Omental fat pad (tissue), 4 donors: ENCODE data around the gene LINC01488. TPM values are rescaled to one million over a fixed set of nuclear protein-coding genes. Genes with fewer than 3 reads are reported as not detected.

Source experiments
- ATAC-seq: fragments of 150-250 bp; one replicate; pipeline ENCODE4 v1.9.1; 2016; ENCODE audit warnings: mild to moderate bottlenecking, moderate library complexity; ENCODE audit not compliant: low FRiP score
- DNase-seq: peaks from one replicate; pipeline ENCODE4 v3.0.0-alpha.2; 2019; ENCODE audit warnings: low spot score
- total RNA-seq, 4 donors: library from RNA; depleted of rRNA; stranded (reverse); fragments of >200 nt; gene quantifications; one replicate each; pipeline ENCODE4 v1.1.0, GENCODE V29; 2016
- TF ChIP-seq, protein P1 (sequence below), 3 donors: fragments of 450-650 bp; IDR thresholded peaks; one replicate each; pipeline ENCODE4 v1.5.1; 2016 to 2017; ENCODE audit warnings: antibody characterized with exemption in 3 of 3, mild to moderate bottlenecking in 3 of 3, moderate library complexity in 2 of 3

LINC01488 gene
- total RNA-seq, 4 donors from 2014 or later, result not detected

DNA sequence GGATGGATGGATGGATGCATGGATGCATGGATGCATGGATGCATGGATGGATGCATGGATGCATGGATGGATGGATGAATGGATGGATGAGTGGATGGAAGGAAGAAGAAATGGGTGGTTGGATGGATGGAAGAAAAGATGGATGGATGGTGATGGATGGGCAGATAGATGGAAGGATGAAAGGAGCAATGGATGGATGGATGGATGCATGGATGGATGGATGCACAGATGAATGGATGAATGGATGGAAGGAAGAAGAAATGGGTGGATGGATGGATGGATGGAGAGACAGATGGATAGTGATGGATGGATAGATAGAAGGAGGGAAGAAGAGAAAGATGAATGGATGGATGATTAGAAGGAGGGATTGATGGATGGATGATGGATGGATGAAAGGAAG lies 30.2 kb upstream of the LINC01488 start:
- TF ChIP-seq, protein P1, sequence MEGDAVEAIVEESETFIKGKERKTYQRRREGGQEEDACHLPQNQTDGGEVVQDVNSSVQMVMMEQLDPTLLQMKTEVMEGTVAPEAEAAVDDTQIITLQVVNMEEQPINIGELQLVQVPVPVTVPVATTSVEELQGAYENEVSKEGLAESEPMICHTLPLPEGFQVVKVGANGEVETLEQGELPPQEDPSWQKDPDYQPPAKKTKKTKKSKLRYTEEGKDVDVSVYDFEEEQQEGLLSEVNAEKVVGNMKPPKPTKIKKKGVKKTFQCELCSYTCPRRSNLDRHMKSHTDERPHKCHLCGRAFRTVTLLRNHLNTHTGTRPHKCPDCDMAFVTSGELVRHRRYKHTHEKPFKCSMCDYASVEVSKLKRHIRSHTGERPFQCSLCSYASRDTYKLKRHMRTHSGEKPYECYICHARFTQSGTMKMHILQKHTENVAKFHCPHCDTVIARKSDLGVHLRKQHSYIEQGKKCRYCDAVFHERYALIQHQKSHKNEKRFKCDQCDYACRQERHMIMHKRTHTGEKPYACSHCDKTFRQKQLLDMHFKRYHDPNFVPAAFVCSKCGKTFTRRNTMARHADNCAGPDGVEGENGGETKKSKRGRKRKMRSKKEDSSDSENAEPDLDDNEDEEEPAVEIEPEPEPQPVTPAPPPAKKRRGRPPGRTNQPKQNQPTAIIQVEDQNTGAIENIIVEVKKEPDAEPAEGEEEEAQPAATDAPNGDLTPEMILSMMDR (IDR thresholded peaks at IDR 0.05), result no peak
- DNase-seq (no peak), ATAC-seq (no peak)

DNA sequence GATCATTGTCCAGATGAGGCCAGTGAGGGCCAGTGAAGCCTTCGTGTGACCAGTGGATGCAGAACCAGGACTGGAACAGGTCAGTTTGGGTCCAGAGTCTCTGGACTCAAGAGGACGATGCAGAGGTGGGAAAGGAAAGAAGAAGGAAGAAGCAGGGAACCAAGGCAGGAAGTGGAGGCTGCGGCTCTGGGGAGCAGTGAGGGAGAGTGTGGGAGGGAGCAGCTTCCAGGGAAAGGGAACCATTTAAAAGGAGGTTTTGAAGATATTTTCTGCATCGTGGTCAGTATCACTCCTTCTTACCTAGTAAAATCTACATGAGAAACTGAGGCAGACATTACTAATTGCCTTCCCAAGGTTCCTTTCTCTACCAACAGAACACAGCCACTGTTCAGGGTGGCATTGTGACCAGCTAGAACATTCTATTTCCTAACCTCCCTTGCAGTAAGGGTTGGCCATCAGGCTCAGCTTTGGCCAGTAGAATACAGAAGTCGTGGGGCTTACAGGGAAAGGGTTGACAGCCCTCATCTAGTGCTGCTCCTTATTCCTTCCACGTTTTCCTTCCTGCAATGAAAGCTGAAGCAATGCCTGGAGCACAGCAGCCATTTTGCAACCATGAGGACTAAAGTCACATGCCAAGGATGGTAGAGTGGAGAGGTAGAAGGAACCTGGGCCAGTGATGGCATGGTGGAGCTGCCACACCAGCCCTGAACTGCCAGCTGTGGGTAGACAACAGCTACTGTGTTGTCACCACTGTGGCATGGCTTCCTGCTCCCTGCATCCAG lies 29.1 kb upstream of the LINC01488 start:
- TF ChIP-seq, protein P1 (IDR thresholded peaks at IDR 0.05), result no peak
- no peak for ATAC-seq
- no peak for DNase-seq

DNA sequence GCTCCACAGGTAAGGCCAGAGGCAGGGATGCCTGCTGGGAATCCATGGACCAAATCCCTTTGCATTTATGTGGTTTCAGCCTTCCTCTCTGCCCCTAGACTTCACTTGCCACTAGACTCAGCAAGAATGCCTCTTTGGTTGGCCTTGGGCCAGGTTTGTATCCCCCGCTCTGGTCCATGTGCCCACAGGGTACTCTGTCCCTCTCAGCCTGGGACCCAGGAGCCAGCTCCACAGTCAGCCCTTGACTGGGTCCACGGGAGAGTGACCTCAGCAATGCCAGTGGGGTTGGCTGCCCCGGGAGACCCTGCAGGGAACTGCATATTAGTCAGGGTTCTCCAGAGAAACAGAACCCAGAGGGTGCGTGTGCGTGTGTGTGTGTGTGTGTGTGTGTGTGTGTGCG lies 28.3 kb upstream of the LINC01488 start:
- TF ChIP-seq, protein P1 (IDR thresholded peaks at IDR 0.05), result no peak
- ATAC-seq (no peak), DNase-seq (no peak)

DNA sequence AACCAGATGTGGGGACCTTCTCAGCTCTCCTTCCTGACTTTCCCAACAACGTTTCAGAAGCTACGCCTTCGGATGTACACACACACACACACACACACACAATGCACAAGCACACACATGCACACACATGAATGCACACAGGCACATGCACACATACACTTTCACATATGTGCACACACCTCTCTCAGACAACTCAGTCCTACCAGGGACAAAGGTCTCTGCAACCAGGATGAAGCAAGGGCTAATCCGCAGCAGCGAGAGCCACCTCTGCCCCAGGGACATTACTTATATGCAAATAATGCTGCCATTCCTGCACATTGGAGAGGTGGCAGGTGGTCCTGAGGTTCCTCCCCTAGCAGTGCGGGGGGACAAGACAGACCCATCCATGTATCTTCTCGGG lies 27.4 kb upstream of the LINC01488 start:
- ATAC-seq, result no peak
- DNase-seq, result no peak
- TF ChIP-seq, protein P1 (IDR thresholded peaks at IDR 0.05), result no peak

DNA sequence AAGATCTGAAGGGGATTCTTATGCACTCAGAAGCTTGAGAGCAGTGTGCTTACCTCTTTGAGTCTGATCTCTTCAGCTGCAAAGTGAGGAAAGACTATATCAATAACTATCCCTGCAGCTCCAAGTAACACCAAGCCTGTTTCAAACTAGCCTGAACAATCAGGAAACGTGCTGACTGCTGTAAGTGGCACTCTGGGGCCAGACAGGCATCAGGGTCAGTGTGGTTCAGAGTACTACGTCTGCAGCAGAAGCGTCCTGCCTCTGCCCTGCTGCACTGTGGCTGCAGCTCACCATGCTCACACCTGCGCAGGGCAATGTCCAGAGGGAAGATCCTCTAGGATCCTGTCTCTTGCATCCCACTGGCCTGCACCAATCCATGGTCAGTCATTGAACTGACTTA lies 25.5 kb upstream of the LINC01488 start:
- TF ChIP-seq, protein P1 (IDR thresholded peaks at IDR 0.05), result no peak
- no peak for ATAC-seq
- DNase-seq, result no peak

DNA sequence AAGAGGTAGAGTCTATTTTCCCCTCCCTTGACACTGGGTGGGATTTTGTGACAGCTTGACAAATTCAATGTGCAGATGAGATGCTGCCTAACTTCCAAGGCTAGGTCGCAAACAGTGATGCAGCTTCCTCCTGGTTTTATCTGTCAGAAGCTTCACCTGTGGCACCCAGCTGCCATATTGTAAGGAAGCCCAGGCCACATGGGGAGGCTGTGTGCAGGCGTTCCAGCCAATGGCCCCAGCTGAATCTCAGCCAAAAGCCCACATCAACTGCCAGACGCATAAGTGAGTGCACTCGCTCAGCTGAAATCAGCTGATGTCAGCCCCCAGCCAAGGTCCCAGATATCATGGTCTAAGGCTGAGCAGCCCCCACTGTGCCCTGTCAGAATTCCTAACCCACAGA lies 24.8 kb upstream of the LINC01488 start:
- no peak for ATAC-seq
- DNase-seq, result no peak
- TF ChIP-seq, protein P1 (IDR thresholded peaks at IDR 0.05), result no peak

DNA sequence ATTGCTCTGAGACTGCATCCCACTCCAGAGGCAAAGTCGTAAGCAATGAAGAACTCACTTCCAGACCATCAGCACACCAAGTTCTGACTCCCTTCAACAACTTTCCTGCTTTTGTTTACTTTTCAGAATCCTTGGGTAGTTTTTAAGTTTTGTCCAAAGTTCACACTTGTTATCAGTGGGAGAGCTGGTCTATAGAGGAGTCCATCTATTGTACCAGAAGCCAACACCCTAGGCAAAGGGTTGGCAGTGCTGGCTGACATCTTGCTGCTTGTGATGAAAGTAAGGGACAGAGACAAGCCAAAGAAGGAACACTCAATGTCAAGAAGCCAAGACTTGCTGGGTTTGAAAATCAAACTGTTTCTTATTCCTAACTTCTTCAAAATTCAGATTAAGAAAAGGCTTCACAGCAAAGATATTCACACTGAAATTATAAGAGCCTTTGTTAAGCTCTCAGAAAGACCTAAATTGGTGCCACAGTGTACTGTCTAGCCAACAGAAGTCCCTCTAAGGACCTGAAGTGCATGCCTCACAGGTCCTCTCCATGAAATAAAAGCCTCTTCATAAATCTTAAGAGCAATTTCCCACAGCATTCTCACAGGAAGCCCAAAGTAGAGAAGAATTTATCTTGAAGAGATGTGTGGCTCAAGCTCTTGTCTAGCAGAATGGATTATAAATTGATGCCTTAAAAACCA lies 21.5 kb upstream of the LINC01488 start:
- TF ChIP-seq, protein P1 (IDR thresholded peaks at IDR 0.05), result no peak
- ATAC-seq, result no peak
- DNase-seq, result no peak
